OCI-LY1 (cell line): ENCODE measurements around the gene RHBDL3.

Experiments
- H2AFZ ChIP-seq: fragments of 200-600 bp; sonication (generic), shearing (Covaris generic); 2 replicates; pipeline ENCODE4 v1.6.0; 2014; ENCODE audit warnings: antibody characterized with exemption, mild to moderate bottlenecking, low read length
- H3F3A ChIP-seq: fragments of 200-600 bp; sonication (generic), shearing (Covaris generic); 2 replicates; pipeline ENCODE4 v1.6.0; 2014; ENCODE audit warnings: mild to moderate bottlenecking, antibody characterized with exemption, low read length, moderate library complexity; ENCODE audit not compliant: insufficient read depth
- H3K27ac ChIP-seq: fragments of 200-600 bp; sonication (generic); 2 replicates; pipeline ENCODE4 v1.5.1; 2014; ENCODE audit warnings: low read length, mixed run types, mild to moderate bottlenecking, low read depth; ENCODE audit not compliant: poor library complexity, severe bottlenecking
- H3K27me3 ChIP-seq: fragments of 200-600 bp; sonication (generic); 2 replicates; pipeline ENCODE4 v1.6.0; 2014; ENCODE audit warnings: antibody characterized with exemption, mild to moderate bottlenecking, low read length, moderate library complexity; ENCODE audit not compliant: insufficient read depth
- H3K36me3 ChIP-seq: fragments of 200-600 bp; sonication (generic); 2 replicates; pipeline ENCODE4 v1.6.1; 2014; ENCODE audit warnings: mild to moderate bottlenecking, antibody characterized with exemption, low read length, moderate library complexity, mixed read lengths; ENCODE audit not compliant: insufficient read depth
- H3K4me1 ChIP-seq: fragments of 200-600 bp; sonication (generic); 2 replicates; pipeline ENCODE4 v1.5.1; 2014; ENCODE audit warnings: mild to moderate bottlenecking, low read length, moderate library complexity; ENCODE audit not compliant: insufficient read depth, severe bottlenecking
- H3K4me2 ChIP-seq: fragments of 200-600 bp; sonication (generic), shearing (Covaris generic); 2 replicates; pipeline ENCODE4 v1.6.1; 2014; ENCODE audit warnings: low read length
- H3K4me3 ChIP-seq: fragments of 200-600 bp; sonication (generic); 2 replicates; pipeline ENCODE4 v1.5.1; 2014; ENCODE audit warnings: low read length, low read depth, mild to moderate bottlenecking, mixed read lengths; ENCODE audit not compliant: poor library complexity, severe bottlenecking
- H3K79me2 ChIP-seq: fragments of 200-600 bp; shearing (Covaris generic); 2 replicates; pipeline ENCODE4 v1.6.1; 2016; ENCODE audit warnings: mixed run types, low read length, mixed read lengths; ENCODE audit not compliant: insufficient read depth
- H3K9ac ChIP-seq: fragments of 200-600 bp; sonication (generic), shearing (Covaris generic); 2 replicates; pipeline ENCODE4 v1.6.1; 2014; ENCODE audit warnings: mild to moderate bottlenecking, low read length, mixed read lengths
- H3K9me2 ChIP-seq: fragments of 200-600 bp; sonication (generic), shearing (Covaris generic); 2 replicates; pipeline ENCODE4 v1.6.1; 2014; ENCODE audit warnings: low read depth, mild to moderate bottlenecking, low read length, mixed read lengths
- H3K9me3 ChIP-seq: fragments of 200-600 bp; shearing (Covaris generic); 2 replicates; pipeline ENCODE4 v1.6.1; 2014; ENCODE audit warnings: low read length, mixed read lengths
- H4K20me1 ChIP-seq: fragments of 200-600 bp; sonication (generic), shearing (Covaris generic); 2 replicates; pipeline ENCODE4 v1.6.0; 2016; ENCODE audit warnings: mild to moderate bottlenecking, low read length; ENCODE audit not compliant: insufficient read depth
- EZH2 ChIP-seq: fragments of 200-600 bp; sonication (generic), shearing (Covaris generic); IDR thresholded peaks from 2 replicates; pipeline ENCODE4 v1.8.0; 2017; ENCODE audit warnings: borderline replicate concordance, mixed run types, mild to moderate bottlenecking, antibody characterized with exemption, low read length, moderate library complexity, mixed read lengths
- TF ChIP-seq, protein P1 (sequence below): fragments of 200-600 bp; sonication (generic), shearing (Covaris generic); IDR thresholded peaks from 2 replicates; pipeline ENCODE4 v1.5.1; 2017; ENCODE audit warnings: mild to moderate bottlenecking, antibody characterized with exemption, low read length, moderate library complexity, mixed read lengths

The RHBDL3 gene

DNA sequence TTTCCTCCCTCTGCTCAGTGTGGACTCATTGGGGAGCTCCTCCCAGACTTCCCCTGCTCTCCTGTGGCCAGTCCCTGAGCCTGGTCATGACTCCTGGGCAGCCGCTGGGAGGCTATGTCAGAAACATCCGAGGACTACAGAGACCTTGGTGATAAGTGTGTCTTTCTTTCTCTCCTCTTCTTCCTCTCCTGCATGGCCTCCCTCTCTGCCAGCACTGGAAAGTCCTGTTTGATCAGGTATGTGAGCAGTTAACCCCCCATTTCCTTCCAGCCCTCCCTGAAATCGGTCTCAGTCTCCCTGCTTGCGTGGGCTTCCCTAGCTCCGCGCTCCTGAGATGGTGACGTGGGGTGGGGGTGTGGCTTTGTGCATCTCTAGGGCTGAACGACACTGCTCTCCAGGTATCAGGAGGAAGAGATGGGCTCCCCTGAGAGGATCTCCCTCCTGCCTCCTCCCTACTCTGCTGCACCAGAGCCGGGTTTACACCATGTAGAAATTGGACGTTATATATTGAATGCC, 2.1 kb downstream of the RHBDL3 start:
- H3K79me2 ChIP-seq: no peaks in the 10 kb centered on the region
- H2AFZ ChIP-seq: no peak overlapping the region
- peaks cover 15% of the 10 kb centered on the region; the same call in 1 of the 2 replicates for H3K27me3 ChIP-seq
- no peaks in the 10 kb centered on the region for H3K9me2 ChIP-seq
- H3K4me1 ChIP-seq: peaks cover 4% of the 10 kb centered on the region
- H3F3A ChIP-seq: no peaks in the 10 kb centered on the region
- no peaks in the 10 kb centered on the region for H4K20me1 ChIP-seq
- H3K36me3 ChIP-seq: no peaks in the 10 kb centered on the region
- H3K27ac ChIP-seq: no peak overlapping the region
- H3K9me3 ChIP-seq: no peaks in the 10 kb centered on the region
- H3K4me2 ChIP-seq: no peak overlapping the region
- TF ChIP-seq EZH2: no peak
- TF ChIP-seq, protein P1, sequence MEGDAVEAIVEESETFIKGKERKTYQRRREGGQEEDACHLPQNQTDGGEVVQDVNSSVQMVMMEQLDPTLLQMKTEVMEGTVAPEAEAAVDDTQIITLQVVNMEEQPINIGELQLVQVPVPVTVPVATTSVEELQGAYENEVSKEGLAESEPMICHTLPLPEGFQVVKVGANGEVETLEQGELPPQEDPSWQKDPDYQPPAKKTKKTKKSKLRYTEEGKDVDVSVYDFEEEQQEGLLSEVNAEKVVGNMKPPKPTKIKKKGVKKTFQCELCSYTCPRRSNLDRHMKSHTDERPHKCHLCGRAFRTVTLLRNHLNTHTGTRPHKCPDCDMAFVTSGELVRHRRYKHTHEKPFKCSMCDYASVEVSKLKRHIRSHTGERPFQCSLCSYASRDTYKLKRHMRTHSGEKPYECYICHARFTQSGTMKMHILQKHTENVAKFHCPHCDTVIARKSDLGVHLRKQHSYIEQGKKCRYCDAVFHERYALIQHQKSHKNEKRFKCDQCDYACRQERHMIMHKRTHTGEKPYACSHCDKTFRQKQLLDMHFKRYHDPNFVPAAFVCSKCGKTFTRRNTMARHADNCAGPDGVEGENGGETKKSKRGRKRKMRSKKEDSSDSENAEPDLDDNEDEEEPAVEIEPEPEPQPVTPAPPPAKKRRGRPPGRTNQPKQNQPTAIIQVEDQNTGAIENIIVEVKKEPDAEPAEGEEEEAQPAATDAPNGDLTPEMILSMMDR: no peak
- no peak overlapping the region for H3K4me3 ChIP-seq
- H3K9ac ChIP-seq: no peak overlapping the region

DNA sequence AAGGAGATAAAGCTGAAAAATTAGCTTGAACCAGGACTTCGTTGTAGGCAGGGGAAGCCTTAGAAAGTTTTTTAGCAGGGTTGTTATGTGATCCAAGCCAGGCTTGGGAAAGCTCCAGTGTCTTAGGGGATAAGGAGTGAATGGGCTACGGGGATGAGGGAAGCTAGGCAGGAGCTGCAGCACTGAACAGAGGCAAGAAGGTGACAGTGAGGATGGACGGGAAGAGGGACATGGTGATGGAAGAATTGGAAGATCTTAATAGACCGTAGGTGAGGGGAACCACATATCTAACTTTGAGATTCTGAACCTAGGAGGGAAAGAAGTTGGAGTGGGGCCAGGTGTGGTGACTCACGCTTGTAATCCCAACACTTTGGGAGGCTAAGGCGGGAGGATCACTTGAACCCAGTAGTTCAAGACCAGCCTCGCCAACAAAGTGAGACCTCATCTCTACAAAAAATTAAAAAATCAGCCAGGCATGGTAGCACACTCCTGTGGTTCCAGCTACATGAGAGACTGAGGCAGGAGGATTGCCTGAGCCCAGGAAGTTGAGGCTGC, 3.2 kb downstream of the RHBDL3 start:
- peaks cover 4% of the 10 kb centered on the region for H3K4me1 ChIP-seq
- peaks cover 15% of the 10 kb centered on the region; the same call in 1 of the 2 replicates for H3K27me3 ChIP-seq

GRCh38 chr17:32269377-32269776, 3.7 kb downstream of the RHBDL3 start:
- no peak overlapping the region for H3K27ac ChIP-seq
- no peaks in the 10 kb centered on the region for H3F3A ChIP-seq
- no peak overlapping the region for H3K9ac ChIP-seq
- H3K79me2 ChIP-seq: no peaks in the 10 kb centered on the region
- no peak overlapping the region for H3K4me3 ChIP-seq
- no peaks in the 10 kb centered on the region for H3K9me2 ChIP-seq
- peaks cover 4% of the 10 kb centered on the region for H3K4me1 ChIP-seq
- H2AFZ ChIP-seq: no peak overlapping the region
- H4K20me1 ChIP-seq: no peaks in the 10 kb centered on the region
- H3K9me3 ChIP-seq: no peaks in the 10 kb centered on the region
- H3K36me3 ChIP-seq: no peaks in the 10 kb centered on the region
- H3K27me3 ChIP-seq: peaks cover 15% of the 10 kb centered on the region; the same call in 1 of the 2 replicates
- no peak overlapping the region for H3K4me2 ChIP-seq
- TF ChIP-seq, protein P1: no peak
- TF ChIP-seq EZH2: no peak

More for the DNA sequence above, 3.2 kb downstream of the RHBDL3 start:
- H3K79me2 ChIP-seq: no peaks in the 10 kb centered on the region
- no peak overlapping the region for H3K4me2 ChIP-seq
- no peak overlapping the region for H2AFZ ChIP-seq
- H3K9me3 ChIP-seq: no peaks in the 10 kb centered on the region
- no peak overlapping the region for H3K27ac ChIP-seq
- TF ChIP-seq, protein P1: no peak
- TF ChIP-seq EZH2: no peak
- H3K9ac ChIP-seq: no peak overlapping the region
- H3F3A ChIP-seq: no peaks in the 10 kb centered on the region
- no peak overlapping the region for H3K4me3 ChIP-seq
- H3K9me2 ChIP-seq: no peaks in the 10 kb centered on the region
- no peaks in the 10 kb centered on the region for H4K20me1 ChIP-seq
- no peaks in the 10 kb centered on the region for H3K36me3 ChIP-seq
